SK-N-SH (cell line): ENCODE data around the gene KLHL21. TPM values are rescaled to one million over a fixed set of nuclear protein-coding genes. Genes with fewer than 3 reads are reported as not detected.

ENCODE experiments used
- CTCF ChIA-PET: fragments of 300-600, 350-600 bp; formaldehyde crosslinking; extraction: SDS; loops from one replicate; lab custom pipeline; 2021; lab: Yijun Ruan, JAX
- POLR2A ChIA-PET: fragments of 350-600 bp; sonication (Branson Sonifier 250); formaldehyde crosslinking; extraction: SDS; loops from one replicate; lab custom pipeline; 2020; ENCODE audit warnings: antibody characterized with exemption, inconsistent platforms; lab: Yijun Ruan, JAX
- DNase-seq: peaks from one replicate; pipeline ENCODE4 v3.0.0; 2012
- H2AFZ ChIP-seq: fragments of 200-600 bp; sonication (generic); 2 replicates; pipeline ENCODE4 v1.8.1; 2016; ENCODE audit warnings: antibody characterized with exemption, mild to moderate bottlenecking, low read depth
- H3F3A ChIP-seq: fragments of 200-600 bp; sonication (generic); replicated peaks from 2 replicates; pipeline ENCODE3; 2016; ENCODE audit warnings: antibody characterized with exemption, mild to moderate bottlenecking; ENCODE audit not compliant: insufficient read depth
- H3K27ac ChIP-seq, 2 experiments: fragments of 200-500 bp in 1 of 2; fragments of 200-600 bp in 1 of 2; sonication (Bioruptor generic) in 1 of 2; sonication (generic), shearing (Covaris generic) in 1 of 2; 2 replicates each; pipeline versions ENCODE4 v1.5.1 to v1.6.1; 2014 to 2016; ENCODE audit warnings: low read depth in 2 of 2, inconsistent platforms in 1 of 2, low read length in 1 of 2, mild to moderate bottlenecking in 1 of 2, mixed read lengths in 1 of 2
- H3K27me3 ChIP-seq: fragments of 200-600 bp; sonication (generic), shearing (Covaris generic); 2 replicates; pipeline ENCODE4 v1.6.1; 2016; ENCODE audit warnings: mixed run types; ENCODE audit not compliant: insufficient read depth
- H3K36me3 ChIP-seq, 2 experiments: fragments of 200-500 bp in 1 of 2; fragments of 200-600 bp in 1 of 2; sonication (Bioruptor generic) in 1 of 2; sonication (generic) in 1 of 2; replicated peaks in 1 of 2; 2 replicates each; pipeline versions ENCODE3 to v1.5.1; 2014 to 2016; ENCODE audit warnings: low read length in 1 of 2, mild to moderate bottlenecking in 1 of 2; ENCODE audit not compliant: insufficient read depth in 2 of 2, control insufficient read depth in 1 of 2
- H3K4me1 ChIP-seq, 2 experiments: fragments of 200-500 bp in 1 of 2; fragments of 200-600 bp in 1 of 2; sonication (Bioruptor generic) in 1 of 2; sonication (generic), shearing (Covaris generic) in 1 of 2; 2 replicates each; pipeline versions ENCODE4 v1.5.1 to v1.6.1; 2014 to 2016; ENCODE audit warnings: low read depth in 1 of 2, low read length in 1 of 2, mixed run types in 1 of 2; ENCODE audit not compliant: insufficient read depth in 2 of 2, control insufficient read depth in 1 of 2
- H3K4me2 ChIP-seq: fragments of 200-600 bp; sonication (generic), shearing (Covaris generic); 2 replicates; pipeline ENCODE4 v1.6.1; 2017; ENCODE audit warnings: mixed run types
- H3K4me3 ChIP-seq, 2 experiments: fragments of 200-500 bp in 1 of 2; fragments of 200-600 bp in 1 of 2; sonication (Bioruptor generic) in 1 of 2; sonication (generic), shearing (Covaris generic) in 1 of 2; 2 replicates each; pipeline versions ENCODE4 v1.5.1 to v1.8.1; 2014 to 2016; ENCODE audit warnings: low read depth in 2 of 2, inconsistent platforms in 1 of 2, low read length in 1 of 2, mild to moderate bottlenecking in 1 of 2, mixed read lengths in 1 of 2, moderate library complexity in 1 of 2
- H3K79me2 ChIP-seq: fragments of 200-600 bp; sonication (generic); 2 replicates; pipeline ENCODE4 v1.8.1; 2017; ENCODE audit warnings: mild to moderate bottlenecking; ENCODE audit not compliant: insufficient read depth
- H3K9ac ChIP-seq: fragments of 200-600 bp; sonication (generic); 2 replicates; pipeline ENCODE4 v1.6.1; 2017; ENCODE audit warnings: mixed run types
- H3K9me2 ChIP-seq: fragments of 200-600 bp; sonication (generic); 2 replicates; pipeline ENCODE4 v1.6.1; 2017; ENCODE audit warnings: mixed run types
- H3K9me3 ChIP-seq: fragments of 200-600 bp; sonication (generic); 2 replicates; pipeline ENCODE4 v1.6.1; 2017; ENCODE audit warnings: mixed run types, mild to moderate bottlenecking, moderate library complexity
- H4K20me1 ChIP-seq: fragments of 200-600 bp; sonication (generic); 2 replicates; pipeline ENCODE4 v1.6.1; 2017; ENCODE audit warnings: mild to moderate bottlenecking, mixed run types; ENCODE audit not compliant: insufficient read depth
- CHD2 ChIP-seq: fragments of 150-350 bp; IDR thresholded peaks from 2 replicates; pipeline ENCODE4 v1.6.1; 2018; ENCODE audit warnings: low read length; ENCODE audit not compliant: partially characterized antibody
- FOXJ3 ChIP-seq: sonication (generic); formaldehyde crosslinking; IDR thresholded peaks from 2 replicates; pipeline ENCODE4 v1.5.1; 2020; ENCODE audit warnings: mild to moderate bottlenecking, missing genetic modification reagents
- MAX ChIP-seq: IDR thresholded peaks from 2 replicates; pipeline ENCODE4 v1.4.0; 2012; ENCODE audit warnings: low read depth
- MXI1 ChIP-seq: IDR thresholded peaks from 2 replicates; pipeline ENCODE4 v1.6.1; 2012; ENCODE audit warnings: mild to moderate bottlenecking, low read depth, low read length, improper control_type of control experiment
- NRF1 ChIP-seq: IDR thresholded peaks from 2 replicates; pipeline ENCODE4 v1.6.1; 2012; ENCODE audit warnings: low read depth, mild to moderate bottlenecking, low read length
- POLR2AphosphoS5 ChIP-seq: IDR thresholded peaks from 2 replicates; pipeline ENCODE4 v1.6.1; 2012; ENCODE audit warnings: low read depth, low read length
- RAD21 ChIP-seq: IDR thresholded peaks from 2 replicates; pipeline ENCODE4 v1.6.1; 2012; ENCODE audit warnings: mild to moderate bottlenecking, low read length
- TAF1 ChIP-seq: IDR thresholded peaks from 2 replicates; pipeline ENCODE4 v1.6.1; 2012; ENCODE audit warnings: low read depth, mild to moderate bottlenecking, low read length, moderate library complexity, borderline replicate concordance
- TCF12 ChIP-seq: IDR thresholded peaks from 2 replicates; pipeline ENCODE4 v1.4.0; 2012
- TEAD4 ChIP-seq: IDR thresholded peaks from 2 replicates; pipeline ENCODE4 v1.4.0; 2012; ENCODE audit warnings: mild to moderate bottlenecking, borderline replicate concordance; ENCODE audit not compliant: insufficient read depth
- YY1 ChIP-seq: IDR thresholded peaks from 2 replicates; pipeline ENCODE4 v1.4.0; 2012; ENCODE audit warnings: low read depth, mild to moderate bottlenecking
- ZBTB33 ChIP-seq: IDR thresholded peaks from 2 replicates; pipeline ENCODE4 v1.4.0; 2012; ENCODE audit warnings: low read depth, borderline replicate concordance
- WGBS: methylation state at CpG from one replicate; pipeline ENCODE4 v1.1.6; 2017; ENCODE audit warnings: low lambda C conversion rate; 5-methylcytosine and 5-hydroxymethylcytosine counted together
- polyA plus RNA-seq, 3 experiments: library from polyadenylated mRNA; depleted of rRNA; stranded (reverse); fragments of >200 nt; gene quantifications; 2 replicates each; pipeline ENCODE4 v1.2.3, GENCODE V29; 2012
- TF ChIP-seq, protein P1 (sequence below): fragments of 150-350 bp; IDR thresholded peaks from 2 replicates; pipeline ENCODE4 v1.6.1; 2017; ENCODE audit warnings: antibody characterized with exemption, low read length, low read depth, borderline replicate concordance
- TF ChIP-seq, protein P2 (sequence below): fragments of 200-600 bp; sonication (generic); IDR thresholded peaks from 2 replicates; pipeline ENCODE4 v1.6.1; 2017; ENCODE audit warnings: antibody characterized with exemption, mild to moderate bottlenecking, moderate library complexity

The KLHL21 gene
- polyA plus RNA-seq, 1 of the 3 experiments (the other 2 are of a cell fraction), result 12.5 TPM

DNA sequence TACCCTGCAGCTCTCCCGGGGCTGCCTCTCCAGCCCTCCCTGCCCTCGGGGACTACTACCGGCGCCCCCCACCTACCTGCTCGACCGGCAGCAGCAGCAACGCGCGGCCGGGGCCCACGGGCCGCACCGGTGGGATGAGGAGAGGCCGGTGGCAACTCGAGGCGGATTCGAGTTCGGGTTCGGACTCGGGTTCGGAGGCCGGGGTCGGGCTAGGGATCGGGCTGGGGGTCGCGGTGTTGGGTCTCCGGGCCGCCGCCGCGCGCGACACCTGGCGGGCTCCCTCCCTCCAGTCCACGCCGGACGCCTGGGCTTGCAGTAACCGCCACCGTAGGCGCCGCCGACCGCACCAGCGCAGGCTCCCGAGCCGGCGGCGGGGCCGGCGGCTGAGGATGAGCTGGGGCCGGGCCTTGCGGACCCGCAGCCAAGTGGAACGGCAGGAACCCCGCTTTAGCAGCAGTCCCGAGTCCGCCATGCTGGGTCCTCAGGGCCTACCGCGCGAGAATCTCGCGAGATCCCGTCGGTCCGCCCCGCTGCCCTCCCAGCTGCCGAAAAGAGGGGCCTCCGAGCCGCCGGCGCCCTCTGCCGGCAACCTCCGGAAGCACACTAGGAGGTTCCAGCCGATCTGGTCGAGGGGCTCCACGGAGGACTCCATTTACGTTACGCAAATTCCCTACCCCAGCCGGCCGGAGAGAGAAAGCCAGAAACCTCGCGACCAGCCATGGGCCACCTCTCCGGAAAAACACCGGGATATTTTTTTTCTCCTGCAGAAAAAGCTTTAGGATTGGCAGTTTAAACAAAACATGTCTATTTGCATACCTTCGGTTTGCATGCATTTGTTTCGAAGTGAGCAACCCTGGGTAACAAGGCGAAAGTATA is 48.4 kb downstream of the KLHL21 start, which contains the start of gene NOL9 (continued):
- TF ChIP-seq, protein P1, sequence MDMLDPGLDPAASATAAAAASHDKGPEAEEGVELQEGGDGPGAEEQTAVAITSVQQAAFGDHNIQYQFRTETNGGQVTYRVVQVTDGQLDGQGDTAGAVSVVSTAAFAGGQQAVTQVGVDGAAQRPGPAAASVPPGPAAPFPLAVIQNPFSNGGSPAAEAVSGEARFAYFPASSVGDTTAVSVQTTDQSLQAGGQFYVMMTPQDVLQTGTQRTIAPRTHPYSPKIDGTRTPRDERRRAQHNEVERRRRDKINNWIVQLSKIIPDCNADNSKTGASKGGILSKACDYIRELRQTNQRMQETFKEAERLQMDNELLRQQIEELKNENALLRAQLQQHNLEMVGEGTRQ, result no peak
- TF ChIP-seq TEAD4 (no peak), TCF12 (no peak), TAF1 (peak; percentile 93), CHD2 (peak; percentile 100)
- TF ChIP-seq, all 33 proteins: peak for 13

GRCh38 chr1:6547301-6547700 is 55.4 kb downstream of the KLHL21 start:
- H3K9ac ChIP-seq, result no peak overlapping the region
- DNase-seq, result no peak
- no peak for TF ChIP-seq YY1
- TF ChIP-seq, protein P2, sequence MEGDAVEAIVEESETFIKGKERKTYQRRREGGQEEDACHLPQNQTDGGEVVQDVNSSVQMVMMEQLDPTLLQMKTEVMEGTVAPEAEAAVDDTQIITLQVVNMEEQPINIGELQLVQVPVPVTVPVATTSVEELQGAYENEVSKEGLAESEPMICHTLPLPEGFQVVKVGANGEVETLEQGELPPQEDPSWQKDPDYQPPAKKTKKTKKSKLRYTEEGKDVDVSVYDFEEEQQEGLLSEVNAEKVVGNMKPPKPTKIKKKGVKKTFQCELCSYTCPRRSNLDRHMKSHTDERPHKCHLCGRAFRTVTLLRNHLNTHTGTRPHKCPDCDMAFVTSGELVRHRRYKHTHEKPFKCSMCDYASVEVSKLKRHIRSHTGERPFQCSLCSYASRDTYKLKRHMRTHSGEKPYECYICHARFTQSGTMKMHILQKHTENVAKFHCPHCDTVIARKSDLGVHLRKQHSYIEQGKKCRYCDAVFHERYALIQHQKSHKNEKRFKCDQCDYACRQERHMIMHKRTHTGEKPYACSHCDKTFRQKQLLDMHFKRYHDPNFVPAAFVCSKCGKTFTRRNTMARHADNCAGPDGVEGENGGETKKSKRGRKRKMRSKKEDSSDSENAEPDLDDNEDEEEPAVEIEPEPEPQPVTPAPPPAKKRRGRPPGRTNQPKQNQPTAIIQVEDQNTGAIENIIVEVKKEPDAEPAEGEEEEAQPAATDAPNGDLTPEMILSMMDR, result peak; percentile 39
- TF ChIP-seq RAD21, result peak; percentile 28; the same call in 1 of the 2 replicates
- no peak overlapping the region for H3K4me2 ChIP-seq
- no peak overlapping the region for H2AFZ ChIP-seq
- peaks cover 24% of the 10 kb centered on the region; the same call in 1 of the 2 replicates for H3K79me2 ChIP-seq
- CTCF ChIA-PET, result interaction anchor here (1.1 to 1.8 kb wide), 3 partner anchors 24 to 57 kb away, joined by 4 read pairs; no protein-coding TSS in a partner anchor
- H3F3A ChIP-seq, result peaks cover 29% of the 10 kb centered on the region
- H3K9me2 ChIP-seq, result no peaks in the 10 kb centered on the region
- H3K9me3 ChIP-seq, result no peaks in the 10 kb centered on the region
- peaks cover 31 to 36% of the 10 kb centered on the region in 2 experiments for H3K36me3 ChIP-seq
- H3K27ac ChIP-seq, result 0 out of 4 replicates have a peak overlapping the region, but pooled peaks of 1 of the 2 experiments have one; percentile 85
- no peaks in the 10 kb centered on the region for H3K27me3 ChIP-seq
- no peak overlapping the region for H3K4me3 ChIP-seq
- H4K20me1 ChIP-seq, result no peaks in the 10 kb centered on the region
- 0 out of 4 replicates have a peak, but pooled peaks cover 0 to 7% of the 10 kb centered on the region in 2 experiments for H3K4me1 ChIP-seq
- POLR2A ChIA-PET, result no interaction called here
- 65% methylated on average over 4 of the region's 4 CpGs for WGBS

GRCh38 chr1:6546326-6546725 is 56.3 kb downstream of the KLHL21 start:
- no peak for DNase-seq
- peaks cover 22% of the 10 kb centered on the region; the same call in 1 of the 2 replicates for H3K79me2 ChIP-seq
- H3K9me2 ChIP-seq, result no peaks in the 10 kb centered on the region
- no peak overlapping the region for H3K4me2 ChIP-seq
- no peaks in the 10 kb centered on the region for H3K27me3 ChIP-seq
- no peaks in the 10 kb centered on the region for H3K9me3 ChIP-seq
- H2AFZ ChIP-seq, result no peak overlapping the region
- no peak for TF ChIP-seq MXI1
- TF ChIP-seq POLR2AphosphoS5, result no peak
- TF ChIP-seq, protein P1, result no peak
- TF ChIP-seq FOXJ3 (CRISPR knock-in tag), result no peak
- TF ChIP-seq MAX, result no peak
- TF ChIP-seq ZBTB33, result no peak
- TF ChIP-seq NRF1, result no peak
- no peak for TF ChIP-seq CHD2
- TF ChIP-seq RAD21, result no peak
- POLR2A ChIA-PET, result no interaction called here
- H3K9ac ChIP-seq, result no peak overlapping the region
- CTCF ChIA-PET, result interaction anchor here (1.2 to 1.8 kb wide), 6 partner anchors 8 to 108 kb away, joined by 3 to 6 read pairs (median 4); partner anchors contain the start of genes NOL9, TAS1R1 and ZBTB48
- peaks cover 33% of the 10 kb centered on the region for H3F3A ChIP-seq
- H3K27ac ChIP-seq, result peak overlapping the region in 1 of 2 experiments; percentile 85; a peak in 1 of 4 replicates
- no peaks in the 10 kb centered on the region for H4K20me1 ChIP-seq
- WGBS, result 91% methylated on average over 5 of the region's 5 CpGs
- H3K36me3 ChIP-seq, result peaks cover 39 to 41% of the 10 kb centered on the region in 2 experiments
- 0 out of 4 replicates have a peak, but pooled peaks cover 0 to 7% of the 10 kb centered on the region in 2 experiments for H3K4me1 ChIP-seq
- H3K4me3 ChIP-seq, result no peak overlapping the region
